ENCODE results near the gene FOXE3.

The FOXE3 gene

DNA sequence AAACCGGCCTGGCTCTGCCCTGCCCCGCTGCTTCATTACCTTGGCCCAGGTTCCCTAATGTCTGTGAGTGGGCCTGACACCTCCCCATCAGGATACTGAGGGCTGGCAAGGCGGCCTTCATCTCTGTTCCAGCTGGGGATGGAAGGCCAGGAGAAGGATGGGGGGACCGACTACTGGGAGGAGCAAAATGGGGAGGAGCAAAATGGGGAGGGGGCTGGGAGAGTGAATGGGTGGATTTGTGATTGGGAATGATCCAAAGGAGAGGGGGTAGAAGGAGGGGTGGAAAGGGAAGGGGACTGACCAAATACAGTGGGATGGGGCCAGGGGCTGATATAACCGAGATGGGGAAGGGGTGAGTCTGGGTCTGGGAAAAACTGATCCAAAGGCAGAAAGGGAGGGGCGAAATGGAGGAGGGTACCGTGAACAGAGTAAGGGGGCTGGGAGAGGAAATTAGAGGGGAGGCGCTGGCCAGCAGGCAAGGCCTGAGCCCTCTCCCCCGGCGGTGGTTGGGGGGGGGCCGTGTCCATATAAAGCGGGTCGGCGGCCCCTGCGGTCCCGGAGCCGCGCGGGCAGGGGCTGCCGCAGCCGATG lies at the start of gene FOXE3:
TSS of gene FOXE3 (plus strand) at position 558 of the 591 bp plus-strand sequence. CDS start at position 589, 31 bp downstream.
- TF ChIP-seq SP1 (IDR thresholded peaks at IDR 0.05): no peak
- no peak for TF ChIP-seq SUZ12 (IDR thresholded peaks at IDR 0.05)
- no peak for TF ChIP-seq L3MBTL2 (conservative IDR thresholded peaks at IDR 0.05)
- TF ChIP-seq FOXA1 (IDR thresholded peaks at IDR 0.05): no peak
- no peak for TF ChIP-seq ELF4 (IDR thresholded peaks at IDR 0.05)
- TF ChIP-seq LEF1 (IDR thresholded peaks at IDR 0.05; ENCODE audit: borderline replicate concordance): no peak
- TF ChIP-seq, protein P1, sequence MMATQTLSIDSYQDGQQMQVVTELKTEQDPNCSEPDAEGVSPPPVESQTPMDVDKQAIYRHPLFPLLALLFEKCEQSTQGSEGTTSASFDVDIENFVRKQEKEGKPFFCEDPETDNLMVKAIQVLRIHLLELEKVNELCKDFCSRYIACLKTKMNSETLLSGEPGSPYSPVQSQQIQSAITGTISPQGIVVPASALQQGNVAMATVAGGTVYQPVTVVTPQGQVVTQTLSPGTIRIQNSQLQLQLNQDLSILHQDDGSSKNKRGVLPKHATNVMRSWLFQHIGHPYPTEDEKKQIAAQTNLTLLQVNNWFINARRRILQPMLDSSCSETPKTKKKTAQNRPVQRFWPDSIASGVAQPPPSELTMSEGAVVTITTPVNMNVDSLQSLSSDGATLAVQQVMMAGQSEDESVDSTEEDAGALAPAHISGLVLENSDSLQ (IDR thresholded peaks at IDR 0.05): no peak
- no peak for TF ChIP-seq TARDBP (IDR thresholded peaks at IDR 0.05)
- TF ChIP-seq FOXM1 (IDR thresholded peaks at IDR 0.05; ENCODE audit: borderline replicate concordance): no peak
- no peak for TF ChIP-seq HDGF (IDR thresholded peaks at IDR 0.05; ENCODE audit: borderline replicate concordance)
- TF ChIP-seq NFRKB (IDR thresholded peaks at IDR 0.05): no peak
- no peak for TF ChIP-seq ZNF384 (IDR thresholded peaks at IDR 0.05)
- TF ChIP-seq FOXK2 (IDR thresholded peaks at IDR 0.05): no peak
- TF ChIP-seq CTBP1 (IDR thresholded peaks at IDR 0.05; ENCODE audit: borderline replicate concordance): no peak
- TF ChIP-seq ARNT (IDR thresholded peaks at IDR 0.05): no peak
- TF ChIP-seq BHLHE40 (IDR thresholded peaks at IDR 0.05; ENCODE audit: borderline replicate concordance): no peak
- no peak for DNase-seq (ENCODE audit: extremely low spot score)
- ChIA-PET POLR2A (no interaction called here), CTCF (interaction anchor here (0.8 kb wide), 1 partner anchor 27 kb away, joined by 3 read pairs; no protein-coding TSS in a partner anchor)

DNA sequence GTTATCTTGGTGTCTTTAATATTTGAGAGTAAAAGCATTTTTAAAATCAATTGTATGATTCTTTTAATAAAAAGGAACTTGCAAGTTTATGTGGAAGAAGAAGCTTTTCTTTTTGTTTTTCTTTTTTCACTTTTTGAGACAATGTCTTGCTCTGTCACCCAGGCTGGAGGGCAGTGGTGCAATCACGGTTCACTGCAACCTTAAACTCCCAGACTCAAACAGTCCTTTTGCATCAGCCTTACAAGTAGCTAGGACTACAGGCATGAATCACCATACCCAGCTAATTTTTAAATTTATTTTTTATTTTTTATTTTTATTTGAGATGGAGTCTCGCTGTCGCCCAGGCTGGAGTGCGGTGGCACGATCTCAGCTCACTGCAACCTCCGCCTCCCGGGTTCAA lies 48.4 kb upstream of the FOXE3 start:
- DNase-seq (ENCODE audit: extremely low spot score): no peak
- ChIA-PET POLR2A (interaction anchor here (1.4 to 1.8 kb wide), 2 partner anchors 34 to 53 kb away, joined by 4 read pairs; partner anchors contain the start of genes CMPK1 and STIL), CTCF (no interaction called here)
- no peak for TF ChIP-seq L3MBTL2 (conservative IDR thresholded peaks at IDR 0.05)
- TF ChIP-seq CTBP1 (IDR thresholded peaks at IDR 0.05; ENCODE audit: borderline replicate concordance): no peak
- no peak for TF ChIP-seq FOXA1 (IDR thresholded peaks at IDR 0.05)
- TF ChIP-seq ARNT (IDR thresholded peaks at IDR 0.05): no peak
- TF ChIP-seq NFRKB (IDR thresholded peaks at IDR 0.05): no peak
- no peak for TF ChIP-seq FOXK2 (IDR thresholded peaks at IDR 0.05)
- no peak for TF ChIP-seq BHLHE40 (IDR thresholded peaks at IDR 0.05; ENCODE audit: borderline replicate concordance)
- no peak for TF ChIP-seq ZNF384 (IDR thresholded peaks at IDR 0.05)

DNA sequence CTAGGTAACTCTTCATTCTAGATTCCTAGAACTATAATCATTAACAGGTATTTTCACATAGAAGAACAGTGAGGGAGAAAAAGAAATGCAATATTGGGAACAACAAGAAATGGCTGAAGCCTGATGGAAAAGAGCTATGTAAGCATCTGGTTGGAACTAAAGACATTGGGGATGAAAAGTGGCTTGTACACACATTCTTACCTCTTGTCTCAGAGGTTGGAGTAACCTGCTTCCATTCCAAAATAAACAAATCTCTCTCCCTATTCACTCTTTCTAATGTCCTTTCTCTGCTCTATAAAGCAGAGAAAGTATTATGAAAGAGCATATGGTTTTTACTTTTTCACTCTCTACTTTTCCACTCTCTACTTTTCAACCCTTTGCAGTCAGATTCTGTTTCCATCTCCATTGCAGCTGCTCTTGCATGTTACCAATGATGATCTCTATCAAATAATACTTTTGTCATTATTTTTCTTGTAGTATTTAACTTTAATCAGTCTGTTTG lies 45.0 kb upstream of the FOXE3 start:
- no peak for TF ChIP-seq ARNT (IDR thresholded peaks at IDR 0.05)
- no peak for TF ChIP-seq SUZ12 (IDR thresholded peaks at IDR 0.05)
- no peak for TF ChIP-seq LEF1 (IDR thresholded peaks at IDR 0.05; ENCODE audit: borderline replicate concordance)
- TF ChIP-seq HDGF (IDR thresholded peaks at IDR 0.05; ENCODE audit: borderline replicate concordance): no peak
- TF ChIP-seq TARDBP (IDR thresholded peaks at IDR 0.05): no peak
- no peak for TF ChIP-seq BHLHE40 (IDR thresholded peaks at IDR 0.05; ENCODE audit: borderline replicate concordance)
- no peak for TF ChIP-seq FOXA1 (IDR thresholded peaks at IDR 0.05)
- no peak for TF ChIP-seq CTBP1 (IDR thresholded peaks at IDR 0.05; ENCODE audit: borderline replicate concordance)
- TF ChIP-seq L3MBTL2 (conservative IDR thresholded peaks at IDR 0.05): no peak
- CTCF ChIA-PET: interaction anchor here (0.7 kb wide), 1 partner anchor 172 kb away, joined by 4 read pairs; no protein-coding TSS in a partner anchor
- POLR2A ChIA-PET: no interaction called here
- no peak for DNase-seq (ENCODE audit: extremely low spot score)

DNA sequence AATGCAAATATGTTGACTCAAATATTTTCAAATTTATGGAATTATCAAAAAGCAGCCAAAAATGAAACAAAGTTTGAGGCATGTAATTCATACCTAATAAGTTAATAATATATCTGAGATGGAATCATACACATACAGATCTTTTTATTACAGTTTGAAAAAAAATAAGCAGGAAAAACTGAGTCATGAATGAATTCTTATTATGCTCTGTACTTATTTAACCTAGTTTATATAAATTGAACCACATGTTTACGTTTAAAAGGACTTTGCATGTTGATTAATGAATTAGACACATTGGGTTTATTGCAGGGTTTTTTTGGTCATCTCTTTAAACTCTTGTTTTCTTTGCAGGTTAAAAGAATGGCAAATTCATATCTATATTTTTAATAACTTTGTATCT lies 41.6 kb upstream of the FOXE3 start:
- POLR2A ChIA-PET: no interaction called here
- CTCF ChIA-PET: no interaction called here

DNA sequence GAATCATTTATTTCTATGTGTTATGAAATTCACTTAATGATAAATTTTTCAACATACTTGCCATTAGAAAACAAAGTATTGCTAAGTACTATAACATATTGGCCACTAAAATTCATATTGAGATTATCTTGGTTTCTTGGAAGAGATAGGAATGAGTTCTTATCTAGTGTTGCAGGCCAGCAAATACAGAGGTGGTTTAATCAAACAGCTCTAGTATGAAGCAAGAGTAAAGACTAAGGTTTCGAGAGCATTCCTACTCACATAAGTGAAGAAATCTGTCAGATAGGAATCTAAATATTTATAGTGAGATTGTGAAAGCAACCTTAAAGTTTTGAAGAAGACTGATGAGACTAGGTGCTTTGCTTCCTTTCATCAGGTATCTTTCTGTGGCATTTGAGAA lies 37.9 kb upstream of the FOXE3 start:
- TF ChIP-seq HDGF (IDR thresholded peaks at IDR 0.05; ENCODE audit: borderline replicate concordance) (no peak), FOXA1 (IDR thresholded peaks at IDR 0.05) (no peak), BHLHE40 (IDR thresholded peaks at IDR 0.05; ENCODE audit: borderline replicate concordance) (no peak), FOXM1 (IDR thresholded peaks at IDR 0.05; ENCODE audit: borderline replicate concordance) (no peak), NFRKB (IDR thresholded peaks at IDR 0.05) (no peak), ZNF384 (IDR thresholded peaks at IDR 0.05) (no peak), ELF4 (IDR thresholded peaks at IDR 0.05) (no peak)
- CTCF ChIA-PET: no interaction called here
- no peak for DNase-seq (ENCODE audit: extremely low spot score)
- POLR2A ChIA-PET: interaction anchor here (1.3 kb wide), 1 partner anchor 64 kb away, joined by 3 read pairs; the partner anchor contains the start of gene STIL

More for the DNA sequence above, 41.6 kb upstream of the FOXE3 start:
- DNase-seq (ENCODE audit: extremely low spot score): no peak
- no peak for TF ChIP-seq CTBP1 (IDR thresholded peaks at IDR 0.05; ENCODE audit: borderline replicate concordance)
- no peak for TF ChIP-seq FOXA1 (IDR thresholded peaks at IDR 0.05)
- TF ChIP-seq ZNF384 (IDR thresholded peaks at IDR 0.05): no peak
- no peak for TF ChIP-seq LEF1 (IDR thresholded peaks at IDR 0.05; ENCODE audit: borderline replicate concordance)

DNA sequence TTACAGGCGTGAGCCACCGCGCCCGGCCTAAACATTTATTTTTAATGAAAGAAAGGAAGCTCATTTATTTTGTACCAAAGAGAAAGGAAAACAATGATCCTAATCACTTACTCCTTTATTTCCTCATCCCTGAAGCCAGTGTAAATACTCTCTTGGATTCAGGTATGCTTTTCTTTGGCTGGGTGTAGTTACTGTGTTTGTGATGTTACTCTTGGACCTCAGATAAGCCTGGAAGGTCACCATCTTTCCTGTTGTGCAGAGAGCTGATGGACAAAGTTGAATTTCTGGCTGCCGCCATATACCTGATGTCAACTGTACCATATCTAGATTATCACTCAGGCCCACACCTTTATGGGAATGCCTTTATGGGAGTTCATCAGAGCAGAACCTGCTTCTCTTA lies 35.4 kb upstream of the FOXE3 start:
- TF ChIP-seq L3MBTL2 (conservative IDR thresholded peaks at IDR 0.05) (no peak), FOXK2 (IDR thresholded peaks at IDR 0.05) (no peak), NFRKB (IDR thresholded peaks at IDR 0.05) (no peak), ZNF384 (IDR thresholded peaks at IDR 0.05) (no peak), SP1 (IDR thresholded peaks at IDR 0.05) (no peak)
- TF ChIP-seq, protein P1 (IDR thresholded peaks at IDR 0.05): no peak
- no peak for DNase-seq (ENCODE audit: extremely low spot score)
- ChIA-PET CTCF (no interaction called here), POLR2A (no interaction called here)

DNA sequence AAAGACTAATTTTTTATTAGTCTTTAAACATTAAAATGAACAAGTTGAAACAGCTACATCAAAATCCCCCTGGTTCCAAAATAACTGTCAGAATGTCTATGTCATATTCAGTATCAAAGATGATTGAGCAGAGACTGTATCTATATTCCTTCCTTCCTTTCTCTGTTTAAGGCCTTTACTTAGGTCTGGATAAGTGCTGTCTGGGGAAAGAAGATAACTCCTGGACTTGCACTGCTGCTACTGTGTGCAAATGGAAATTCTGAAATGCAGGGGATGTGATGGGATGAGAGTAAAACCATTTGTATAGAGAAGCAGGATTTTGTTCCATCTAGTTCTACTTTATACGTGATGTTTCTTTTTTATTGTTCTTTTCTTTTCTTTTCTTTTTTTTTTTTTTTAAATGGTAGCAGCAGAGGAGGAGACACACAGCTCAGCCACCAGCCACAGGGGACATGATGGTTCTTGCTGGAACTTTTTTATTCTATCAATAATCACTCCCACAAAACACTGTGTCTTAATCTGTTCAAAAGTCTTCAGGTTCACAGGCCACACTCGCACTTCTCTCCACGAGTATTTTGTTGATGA lies 33.6 kb upstream of the FOXE3 start:
- ChIA-PET CTCF (interaction anchor here (0.6 kb wide), 1 partner anchor 55 kb away, joined by 3 read pairs; the partner anchor contains the start of gene FOXD2), POLR2A (no interaction called here)
- TF ChIP-seq SP1 (IDR thresholded peaks at IDR 0.05): no peak
- no peak for TF ChIP-seq ARNT (IDR thresholded peaks at IDR 0.05)
- no peak for TF ChIP-seq BHLHE40 (IDR thresholded peaks at IDR 0.05; ENCODE audit: borderline replicate concordance)
- TF ChIP-seq NFRKB (IDR thresholded peaks at IDR 0.05): no peak
- no peak for TF ChIP-seq CTBP1 (IDR thresholded peaks at IDR 0.05; ENCODE audit: borderline replicate concordance)
- TF ChIP-seq TARDBP (IDR thresholded peaks at IDR 0.05): no peak
- TF ChIP-seq, protein P1 (IDR thresholded peaks at IDR 0.05): no peak
- no peak for TF ChIP-seq FOXK2 (IDR thresholded peaks at IDR 0.05)
- no peak for TF ChIP-seq FOXA1 (IDR thresholded peaks at IDR 0.05)
- no peak for TF ChIP-seq FOXM1 (IDR thresholded peaks at IDR 0.05; ENCODE audit: borderline replicate concordance)
- no peak for TF ChIP-seq ZNF384 (IDR thresholded peaks at IDR 0.05)
- no peak for TF ChIP-seq HDGF (IDR thresholded peaks at IDR 0.05; ENCODE audit: borderline replicate concordance)
- no peak for DNase-seq (ENCODE audit: extremely low spot score)
